DMS53 treated with DMSO at 0.1 percent for 48 hours (cell line): ENCODE data around the gene RGPD6.
"Not testable (repeated sequence)": the region's sequence is repeated elsewhere in the genome, so short reads cannot be mapped to it uniquely, and the experiment has no call there.

Experiments used
- DNase-seq: peaks from one replicate; lab custom pipeline; 2025; ENCODE audit not compliant: unreplicated experiment; lab: John Stamatoyannopoulos, UW

RGPD6 gene

DNA sequence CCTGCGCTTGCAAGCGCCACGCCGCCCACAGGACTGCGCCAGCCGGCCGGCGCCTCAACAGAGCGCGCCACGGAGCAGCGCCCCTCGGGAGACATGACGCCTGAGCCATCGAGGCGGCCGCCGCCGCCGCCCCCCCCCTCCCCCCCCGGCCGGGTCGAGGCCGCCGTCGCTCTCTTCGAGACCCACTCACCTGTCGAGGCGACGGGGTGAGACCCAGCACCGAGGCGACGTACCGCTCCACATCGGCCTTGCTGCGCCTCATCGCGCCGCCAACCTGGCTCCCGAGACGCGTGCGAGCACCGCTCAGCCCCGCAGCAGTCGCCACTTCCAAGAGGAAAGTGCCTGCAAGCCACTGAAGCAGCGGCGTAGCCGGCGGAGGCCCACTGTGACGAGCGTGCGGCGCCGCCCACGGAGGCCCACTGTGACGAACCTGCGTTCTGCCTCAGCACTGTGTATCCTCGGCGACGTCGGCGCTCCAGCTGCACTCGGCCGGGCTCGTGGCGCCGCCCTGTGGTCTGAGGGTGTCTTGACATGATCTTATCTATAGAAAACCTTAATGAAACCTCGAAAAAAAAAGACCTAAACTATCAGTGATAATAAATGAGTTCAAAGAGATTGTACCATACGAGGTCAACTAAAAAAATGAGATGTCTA lies at the start of gene RGPD6:
Gene RGPD6 (minus strand): TSS at position 460 of the 654 bp plus-strand sequence. CDS start 198 bp downstream, at position 262.
- DNase-seq = not testable (repeated sequence)

GRCh38 chr2:110619326-110619939 lies 42.4 kb upstream of the RGPD6 start:
- not testable (repeated sequence) for DNase-seq

GRCh38 chr2:110613927-110614326 lies 36.9 kb upstream of the RGPD6 start:
- not testable (repeated sequence) for DNase-seq

DNA sequence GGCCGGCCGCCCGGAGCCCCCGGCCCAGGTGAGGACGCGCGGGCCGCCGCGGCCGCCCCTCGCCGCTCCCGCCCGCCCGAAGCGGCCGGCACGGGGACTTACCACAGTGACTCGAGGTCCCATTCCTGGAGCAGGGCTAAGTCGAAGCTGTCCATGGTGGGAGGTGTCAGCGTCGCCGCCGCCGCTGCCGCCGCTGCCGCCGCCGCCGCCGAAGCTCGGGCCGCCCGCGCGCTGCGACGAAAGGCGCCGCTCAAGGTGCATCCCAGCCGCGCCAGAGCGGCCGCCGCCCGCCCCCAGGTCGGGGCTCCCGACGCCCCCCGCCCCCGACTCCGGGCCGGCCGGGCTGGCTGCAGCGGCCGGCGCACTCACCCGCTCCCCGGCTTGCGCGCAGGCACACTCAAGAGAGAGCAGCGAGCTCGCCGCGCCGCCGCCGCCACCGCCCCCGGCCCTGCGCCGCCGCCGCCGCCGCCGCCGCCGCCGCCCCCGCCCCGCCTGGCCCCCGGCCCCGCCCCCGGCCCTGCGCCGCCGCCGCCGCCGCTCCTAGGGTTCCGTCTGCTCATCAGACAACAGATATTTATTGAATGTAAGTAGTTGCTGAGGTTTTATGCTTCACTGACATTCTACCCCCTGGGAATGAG lies 33.7 kb upstream of the RGPD6 start:
- DNase-seq = not testable (repeated sequence)

DNA sequence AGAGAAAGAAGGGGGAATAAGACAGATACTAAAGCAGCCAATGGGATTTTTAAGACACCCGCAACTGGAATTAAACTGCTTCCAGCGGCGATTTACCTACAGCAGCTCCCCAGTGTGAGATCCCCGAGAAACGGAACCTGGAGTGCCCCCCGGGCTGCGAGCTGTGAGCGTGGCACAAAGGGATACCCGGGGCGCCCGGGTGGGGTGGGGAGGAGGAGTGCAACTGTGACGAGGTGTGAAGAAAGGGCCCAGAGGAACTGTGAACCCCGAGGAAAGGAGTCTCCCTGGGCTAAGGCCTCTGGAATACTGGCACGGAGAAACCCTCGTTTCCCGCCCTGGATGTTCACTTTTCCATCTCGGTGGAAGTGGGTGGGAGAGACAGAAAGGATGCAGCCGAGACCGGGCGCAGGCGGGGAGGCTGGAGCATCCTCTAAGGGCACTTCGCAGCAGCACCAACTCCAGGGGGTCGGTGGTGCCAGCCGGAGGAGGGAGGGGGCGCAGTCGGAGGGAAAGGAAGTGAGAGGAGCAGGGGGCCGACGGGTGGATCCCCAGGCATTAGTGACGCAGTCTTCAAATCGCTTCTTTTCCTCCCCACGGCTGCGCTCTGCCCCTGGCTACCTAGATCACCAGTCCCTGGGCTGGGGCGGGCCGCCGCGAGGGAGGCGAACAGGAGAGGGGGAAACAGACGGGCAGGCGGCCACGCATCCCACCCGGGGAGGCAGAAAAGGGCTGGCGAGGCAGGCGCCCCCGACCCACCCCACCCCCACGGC lies 33.0 kb upstream of the RGPD6 start:
- DNase-seq = not testable (repeated sequence)

DNA sequence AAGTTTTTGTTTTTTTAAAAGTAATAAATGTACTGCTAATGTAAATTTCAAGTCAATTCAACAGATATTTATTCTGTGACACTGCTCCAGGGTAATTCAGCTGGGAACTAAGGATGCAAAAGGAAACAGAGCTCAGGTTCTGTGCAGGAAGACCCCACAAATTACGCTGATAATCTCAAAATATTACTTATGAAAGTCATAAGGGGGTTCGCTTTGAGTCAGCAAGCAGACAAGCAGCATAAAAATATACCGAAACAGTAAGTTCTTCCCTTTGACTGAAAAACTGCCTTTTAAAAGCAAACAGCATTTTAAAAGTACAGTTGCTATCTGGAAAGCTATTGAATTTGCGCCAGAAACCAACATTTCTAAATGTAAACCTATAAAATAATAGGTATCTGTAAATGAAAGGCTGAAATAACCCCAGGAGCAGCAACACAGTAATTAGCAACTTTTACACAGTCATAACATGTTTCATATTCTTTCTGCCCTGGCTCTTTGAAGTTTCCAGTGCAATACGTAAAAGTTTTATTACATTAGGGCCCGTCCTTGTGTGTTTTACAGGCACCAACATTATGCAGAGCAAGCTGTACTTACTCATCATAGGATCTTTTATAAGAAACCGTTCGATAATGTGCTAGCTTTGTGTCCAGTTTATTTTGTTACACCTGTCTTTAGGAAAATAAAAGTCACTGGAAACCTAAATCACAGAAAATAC lies 31.9 kb upstream of the RGPD6 start:
- not testable (repeated sequence) for DNase-seq

GRCh38 chr2:110605057-110605456 lies 28.0 kb upstream of the RGPD6 start:
- DNase-seq = not testable (repeated sequence)

- not testable (repeated sequence) for DNase-seq
Measured at GRCh38 chr2:110603917-110604591, 27.0 kb upstream of the RGPD6 start.

GRCh38 chr2:110602139-110602538 lies 25.1 kb upstream of the RGPD6 start:
- DNase-seq = not testable (repeated sequence)

DNA sequence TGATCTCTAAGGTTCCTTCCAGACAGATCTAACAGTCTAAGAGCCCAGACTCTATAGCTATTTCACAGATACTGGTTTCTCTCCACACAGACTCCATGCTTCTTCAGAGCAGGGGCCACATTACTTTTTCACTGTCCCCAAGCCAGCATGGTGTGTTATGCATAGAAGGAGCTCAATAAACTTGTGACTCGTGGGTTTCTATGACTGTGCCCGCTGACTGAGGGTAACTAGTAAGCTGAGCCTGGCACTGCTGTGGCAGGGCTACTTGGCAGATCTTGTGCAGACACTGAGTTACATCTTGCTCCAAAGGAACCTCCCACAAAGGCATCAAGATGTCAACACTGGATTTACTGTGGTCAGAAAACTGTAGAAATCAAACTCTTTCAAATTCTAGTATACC lies 15.0 kb upstream of the RGPD6 start:
- not testable (repeated sequence) for DNase-seq

- not testable (repeated sequence) for DNase-seq
Measured at GRCh38 chr2:110589677-110590330, 12.8 kb upstream of the RGPD6 start.

DNA sequence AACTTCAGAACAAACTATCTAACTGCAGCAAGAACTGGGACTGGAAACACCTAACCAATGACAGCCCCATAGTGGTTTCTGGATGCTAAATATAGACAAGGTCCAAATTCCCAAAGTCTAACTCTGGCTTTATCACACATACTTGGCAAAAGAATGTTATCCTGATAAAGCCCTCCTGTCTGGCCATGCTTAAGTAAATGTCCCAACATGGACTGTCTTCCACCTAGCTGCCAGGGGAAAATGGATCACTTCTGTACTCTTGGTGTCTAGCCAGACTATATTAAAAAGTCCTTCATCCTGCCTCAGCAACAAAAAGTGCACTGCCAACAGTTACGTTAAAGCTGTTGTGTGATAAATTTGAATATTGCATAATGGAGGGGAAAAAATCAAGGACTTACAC lies 11.5 kb upstream of the RGPD6 start:
- not testable (repeated sequence) for DNase-seq

DNA sequence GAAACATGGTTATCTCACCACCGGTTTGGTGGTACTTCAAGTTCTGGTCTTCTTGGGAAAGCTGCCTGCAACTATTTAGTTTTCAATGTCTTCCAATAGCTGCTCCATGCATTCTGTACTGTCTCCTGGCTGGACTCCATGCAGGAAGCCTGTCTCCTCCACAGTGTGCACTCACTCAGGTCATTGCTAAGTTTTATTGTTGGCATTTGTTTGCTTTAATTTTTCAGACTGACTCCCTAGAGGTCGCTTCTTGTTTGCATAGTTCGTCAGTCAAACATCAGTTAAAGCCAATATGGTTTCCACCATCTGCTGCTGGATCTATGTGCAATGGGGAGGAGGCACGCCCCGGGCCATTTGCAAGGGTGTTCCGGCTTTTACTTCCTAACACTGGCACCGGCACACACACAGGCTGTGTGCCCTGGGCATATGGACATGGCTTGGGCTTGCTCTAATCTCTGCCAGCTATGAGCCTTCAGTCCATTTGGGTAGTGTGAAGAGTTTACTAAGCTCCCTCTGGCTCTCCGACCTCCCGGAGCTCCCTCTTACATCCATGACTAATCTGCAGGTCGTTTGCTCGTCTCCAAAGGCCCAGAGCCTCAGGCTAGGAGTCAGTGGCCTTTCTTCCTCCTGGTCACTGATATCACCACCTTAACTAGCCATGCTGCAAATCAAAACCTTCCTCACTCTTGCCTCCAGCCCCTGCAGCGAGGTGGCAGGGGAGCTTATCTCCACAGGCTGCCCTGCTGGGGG lies 2.4 kb upstream of the RGPD6 start:
- DNase-seq = not testable (repeated sequence)

- DNase-seq = not testable (repeated sequence)
Measured at GRCh38 chr2:110578429-110578828, 1.4 kb upstream of the RGPD6 start.

- not testable (repeated sequence) for DNase-seq
Measured at GRCh38 chr2:110499755-110500377, 77.2 kb downstream of the RGPD6 start.

DNA sequence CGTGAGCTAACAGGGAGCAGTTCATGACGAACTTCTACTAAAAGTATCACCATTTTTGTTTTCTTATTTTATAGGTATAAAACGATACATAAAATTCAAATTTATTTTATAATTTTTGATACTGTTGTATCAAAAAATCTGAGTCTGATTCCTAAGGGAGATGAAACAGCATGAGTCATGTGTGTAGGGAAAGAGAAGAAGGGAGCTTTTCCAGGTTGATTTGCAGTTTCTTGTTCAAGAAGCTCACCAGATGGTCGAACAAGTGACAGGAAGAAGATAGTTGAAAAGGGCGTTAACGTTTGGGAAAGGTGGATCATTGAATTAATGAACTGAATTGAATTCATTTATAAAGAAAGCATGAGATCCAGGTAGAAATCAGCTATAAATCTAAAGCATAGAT lies 81.0 kb downstream of the RGPD6 start:
- not testable (repeated sequence) for DNase-seq

- DNase-seq = not testable (repeated sequence)
Measured at GRCh38 chr2:110494488-110494887, 82.5 kb downstream of the RGPD6 start.

DNA sequence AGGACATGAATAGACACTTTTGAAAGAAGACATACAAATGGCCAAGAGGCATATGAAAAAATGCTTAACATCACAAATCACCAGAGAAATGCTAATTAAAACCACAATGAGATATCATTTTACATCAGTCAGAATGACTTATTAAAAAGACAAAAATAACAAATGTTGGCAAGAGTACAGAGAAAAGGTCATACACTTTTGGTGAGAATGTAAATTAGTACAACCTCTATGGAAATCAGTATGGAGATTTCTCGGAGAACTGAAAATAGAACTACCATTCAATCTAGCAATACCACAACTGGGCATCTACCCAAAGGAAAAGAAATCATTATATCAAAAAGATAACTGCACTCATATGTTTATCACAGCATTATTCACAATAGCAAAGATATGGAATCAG lies 88.0 kb downstream of the RGPD6 start:
- not testable (repeated sequence) for DNase-seq
